ENCODE data around the gene ENO2.
A peak's percentile ranks its signal among the peaks of the same experiment; 100 is the strongest.

ENO2 gene

DNA sequence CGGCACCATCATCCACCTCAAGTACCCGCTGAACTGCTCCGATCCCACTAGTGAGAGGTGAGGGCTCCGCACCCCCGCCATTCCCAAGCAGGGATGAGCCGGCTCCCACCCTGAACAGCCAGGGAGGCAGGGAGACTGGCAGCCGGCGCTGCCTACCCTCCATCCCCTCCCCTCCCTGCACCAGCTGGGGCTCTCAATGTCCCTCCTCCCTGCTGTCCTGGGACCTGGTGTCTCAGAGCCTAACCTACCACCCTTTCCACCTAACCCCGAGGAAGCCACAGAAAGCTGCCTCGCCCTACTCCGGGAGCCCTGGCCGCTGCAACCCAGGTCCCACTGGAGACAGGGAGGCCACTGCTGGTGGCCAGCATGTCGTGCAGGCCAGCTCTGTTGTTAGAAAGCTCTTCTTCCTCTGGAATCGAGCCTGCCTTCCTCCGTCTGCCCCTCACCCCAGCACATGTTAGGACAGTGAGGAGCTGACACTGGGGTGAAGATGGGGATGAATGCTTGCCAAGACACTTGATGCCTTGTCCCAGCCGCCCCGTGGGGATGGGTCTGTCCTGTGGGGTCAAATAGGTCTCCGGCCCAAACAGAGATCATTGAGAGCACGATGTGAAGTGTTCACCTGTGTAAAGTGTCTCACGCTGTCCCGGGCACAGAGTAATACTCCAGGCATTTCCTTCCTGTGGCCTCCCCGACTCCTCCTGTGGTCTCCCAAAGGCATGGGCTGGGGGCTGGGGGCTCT is 37.9 kb downstream of the ENO2 start:
- no peak for DNase-seq

DNA sequence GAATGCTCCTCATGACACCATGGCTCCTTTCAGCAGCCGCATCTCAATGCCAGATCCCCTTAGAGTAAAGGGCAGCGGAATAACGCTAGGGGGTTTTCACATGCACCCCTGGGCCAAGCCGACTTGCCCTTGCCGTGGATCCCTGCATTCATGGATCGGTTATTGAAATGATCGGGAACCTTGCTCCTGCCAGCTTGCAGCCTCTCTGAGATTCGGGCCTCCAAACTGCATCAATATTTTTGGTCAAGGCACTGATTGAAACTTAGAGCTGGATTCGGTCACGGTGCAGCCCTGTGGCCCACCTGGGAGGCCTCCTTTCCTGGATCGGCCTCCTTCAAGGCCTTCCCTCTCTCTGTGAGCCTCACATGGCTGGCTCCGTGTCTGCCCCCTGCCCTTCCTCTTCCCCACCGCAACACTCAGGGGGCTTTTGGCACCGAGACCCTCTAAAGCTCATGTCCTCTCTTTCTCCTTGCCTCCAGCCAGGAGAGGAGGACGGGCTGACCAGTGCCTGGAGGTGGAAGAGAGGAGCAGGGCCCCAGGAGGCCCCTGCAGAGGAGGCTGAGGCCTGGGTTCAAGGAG is 38.6 kb downstream of the ENO2 start:
- DNase-seq, result no peak

DNA sequence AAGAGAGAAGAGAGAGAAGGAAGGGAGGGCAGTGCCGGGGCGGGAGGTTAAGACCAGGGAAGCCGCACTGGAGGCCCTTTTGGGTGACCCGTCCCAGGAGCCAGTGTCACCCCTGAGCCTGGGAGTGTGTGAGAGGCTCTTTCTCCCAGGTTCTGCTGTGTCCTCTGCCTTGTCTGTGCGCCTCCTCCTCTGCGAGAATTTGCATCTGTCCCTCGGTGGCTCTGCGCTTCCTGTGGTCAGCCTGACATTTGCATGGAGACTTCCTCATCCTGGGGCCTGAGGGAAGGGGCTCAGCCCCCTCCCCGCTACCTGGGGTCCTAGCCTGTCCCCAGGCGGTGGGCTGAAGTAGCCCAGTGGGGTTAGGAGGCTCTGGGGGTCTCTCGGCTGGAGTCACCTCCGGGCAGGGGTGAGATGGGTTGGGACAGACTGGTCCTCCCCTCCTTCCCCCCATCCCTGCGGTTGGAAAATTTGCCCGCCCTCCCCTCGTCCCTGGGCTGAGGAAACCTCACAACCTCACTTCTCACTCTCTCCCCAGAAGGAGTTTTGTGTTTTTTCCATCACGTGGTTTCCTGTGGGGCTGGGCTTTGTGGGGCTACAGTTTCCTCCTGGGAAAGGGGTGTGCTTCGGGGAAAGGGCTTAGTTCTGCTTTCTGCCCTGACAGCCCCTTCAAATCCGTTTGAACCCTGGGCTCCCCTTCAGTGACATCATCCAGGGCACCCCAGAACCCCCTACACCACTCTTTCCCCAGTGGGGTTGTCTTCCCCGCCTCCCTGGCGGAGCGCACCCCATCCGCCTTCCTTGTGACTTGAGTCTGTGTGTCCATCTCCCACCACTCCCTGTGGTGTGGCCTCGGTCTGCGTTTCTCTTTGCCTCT is 39.3 kb downstream of the ENO2 start:
- DNase-seq, result no peak

DNA sequence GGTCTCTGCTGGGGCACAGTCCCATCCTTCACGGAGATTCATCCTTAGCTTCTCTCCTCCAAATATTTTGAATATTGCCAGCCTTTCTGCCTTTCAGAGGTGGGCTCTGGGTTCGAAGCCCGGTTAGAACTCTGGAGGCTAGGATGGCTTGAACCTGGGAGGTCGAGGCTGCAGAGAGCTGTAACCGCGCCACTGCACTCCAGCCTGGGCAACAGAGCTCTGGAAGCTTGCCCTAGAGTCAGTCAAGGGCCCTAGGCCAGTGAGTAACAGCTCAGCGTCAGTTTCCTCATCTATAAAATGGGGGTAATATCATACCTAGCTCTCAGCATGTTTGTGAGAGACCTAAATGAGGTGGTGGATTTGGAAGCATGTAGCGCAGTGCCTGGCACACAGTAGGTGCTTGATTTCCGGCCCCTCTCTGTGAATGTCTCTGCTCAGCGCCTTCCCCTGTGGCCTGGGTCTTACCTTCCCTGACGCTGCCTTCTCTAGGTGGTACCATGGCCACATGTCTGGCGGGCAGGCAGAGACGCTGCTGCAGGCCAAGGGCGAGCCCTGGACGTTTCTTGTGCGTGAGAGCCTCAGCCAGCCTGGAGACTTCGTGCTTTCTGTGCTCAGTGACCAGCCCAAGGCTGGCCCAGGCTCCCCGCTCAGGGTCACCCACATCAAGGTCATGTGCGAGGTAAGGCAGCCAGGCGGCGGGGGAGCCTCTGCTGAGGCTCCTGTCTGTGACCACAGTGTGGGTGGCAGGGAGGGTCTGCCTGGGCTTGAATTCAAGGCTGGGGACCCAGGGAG is 40.1 kb downstream of the ENO2 start:
- no peak for DNase-seq

DNA sequence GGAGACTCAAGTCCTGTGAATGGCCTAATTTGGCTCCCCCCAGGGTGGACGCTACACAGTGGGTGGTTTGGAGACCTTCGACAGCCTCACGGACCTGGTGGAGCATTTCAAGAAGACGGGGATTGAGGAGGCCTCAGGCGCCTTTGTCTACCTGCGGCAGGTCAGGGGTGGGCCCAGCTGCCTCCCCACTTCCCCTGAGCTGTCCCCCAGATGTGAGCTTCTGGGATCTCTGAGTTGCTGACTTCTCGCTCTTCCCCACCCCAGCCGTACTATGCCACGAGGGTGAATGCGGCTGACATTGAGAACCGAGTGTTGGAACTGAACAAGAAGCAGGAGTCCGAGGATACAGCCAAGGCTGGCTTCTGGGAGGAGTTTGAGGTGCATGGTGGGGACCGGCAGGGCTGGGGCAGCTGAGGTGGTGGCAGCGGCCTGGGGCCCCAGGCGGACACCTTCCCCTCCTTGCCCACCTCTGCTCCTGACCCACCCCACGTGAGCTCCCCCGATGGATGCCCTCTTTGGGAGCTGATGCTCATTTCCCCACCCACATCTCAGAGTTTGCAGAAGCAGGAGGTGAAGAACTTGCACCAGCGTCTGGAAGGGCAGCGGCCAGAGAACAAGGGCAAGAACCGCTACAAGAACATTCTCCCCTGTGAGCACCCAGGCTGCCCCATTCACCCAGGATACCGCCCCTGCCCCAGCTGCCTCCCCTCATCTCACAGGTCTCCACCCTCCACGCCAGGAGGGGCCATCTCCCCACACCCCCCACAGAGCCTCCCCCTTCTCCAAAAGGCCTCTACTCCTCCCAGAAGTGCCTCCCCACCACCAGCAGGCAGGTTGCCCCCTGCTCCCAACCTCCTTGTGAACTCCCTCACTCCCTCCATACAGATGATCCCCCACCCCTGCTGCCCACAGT is 41.0 kb downstream of the ENO2 start:
- DNase-seq, result no peak

DNA sequence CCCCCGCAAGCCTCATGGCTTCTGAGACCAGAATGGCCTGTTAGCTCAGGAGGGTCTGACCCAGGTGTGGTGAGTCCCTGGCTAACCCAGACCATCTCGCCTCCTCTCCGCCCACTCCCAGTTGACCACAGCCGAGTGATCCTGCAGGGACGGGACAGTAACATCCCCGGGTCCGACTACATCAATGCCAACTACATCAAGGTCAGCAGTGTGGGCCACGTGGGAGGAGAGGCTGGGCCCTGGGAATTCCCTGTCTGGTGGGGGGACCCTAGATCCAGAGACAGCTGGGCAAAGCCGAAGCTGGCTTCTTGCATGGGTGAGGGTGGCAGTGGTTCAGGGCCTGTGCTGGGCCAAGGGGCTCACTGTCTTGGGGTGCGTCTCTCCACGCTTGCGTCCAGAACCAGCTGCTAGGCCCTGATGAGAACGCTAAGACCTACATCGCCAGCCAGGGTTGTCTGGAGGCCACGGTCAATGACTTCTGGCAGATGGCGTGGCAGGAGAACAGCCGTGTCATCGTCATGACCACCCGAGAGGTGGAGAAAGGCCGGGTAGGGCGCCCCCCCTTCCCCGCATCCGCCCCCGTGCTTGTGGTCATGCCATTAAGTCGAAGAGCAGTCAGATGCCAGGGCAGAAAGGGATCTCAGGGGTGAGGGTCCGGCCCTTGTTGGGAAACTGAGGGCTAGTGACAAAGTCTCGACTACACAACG is 41.8 kb downstream of the ENO2 start:
- DNase-seq, result no peak

DNA sequence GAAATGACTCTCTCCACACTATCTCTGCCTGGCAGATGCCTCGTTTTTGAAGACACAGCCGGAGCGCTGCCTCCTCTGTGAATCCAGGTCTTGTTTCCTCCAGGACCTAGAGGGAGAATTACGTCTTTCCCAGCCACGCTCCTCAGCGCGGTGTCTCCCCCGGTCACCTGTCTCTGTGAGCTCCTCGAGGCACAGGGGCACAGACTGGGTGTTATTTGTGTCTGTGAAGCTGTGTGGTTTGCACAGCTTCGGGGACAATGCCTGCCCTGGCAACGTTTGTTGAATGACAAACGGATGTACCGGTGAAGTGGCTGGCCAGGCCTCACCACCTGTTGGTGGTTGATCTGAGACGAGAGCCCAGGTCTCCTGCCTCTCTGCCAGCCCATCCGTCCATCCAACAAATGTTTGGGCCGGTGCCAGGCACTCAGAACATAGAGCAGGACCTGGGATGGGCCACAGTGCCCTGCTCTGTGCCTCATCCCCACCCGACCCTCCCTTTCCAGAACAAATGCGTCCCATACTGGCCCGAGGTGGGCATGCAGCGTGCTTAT is 42.8 kb downstream of the ENO2 start:
- no peak for DNase-seq

DNA sequence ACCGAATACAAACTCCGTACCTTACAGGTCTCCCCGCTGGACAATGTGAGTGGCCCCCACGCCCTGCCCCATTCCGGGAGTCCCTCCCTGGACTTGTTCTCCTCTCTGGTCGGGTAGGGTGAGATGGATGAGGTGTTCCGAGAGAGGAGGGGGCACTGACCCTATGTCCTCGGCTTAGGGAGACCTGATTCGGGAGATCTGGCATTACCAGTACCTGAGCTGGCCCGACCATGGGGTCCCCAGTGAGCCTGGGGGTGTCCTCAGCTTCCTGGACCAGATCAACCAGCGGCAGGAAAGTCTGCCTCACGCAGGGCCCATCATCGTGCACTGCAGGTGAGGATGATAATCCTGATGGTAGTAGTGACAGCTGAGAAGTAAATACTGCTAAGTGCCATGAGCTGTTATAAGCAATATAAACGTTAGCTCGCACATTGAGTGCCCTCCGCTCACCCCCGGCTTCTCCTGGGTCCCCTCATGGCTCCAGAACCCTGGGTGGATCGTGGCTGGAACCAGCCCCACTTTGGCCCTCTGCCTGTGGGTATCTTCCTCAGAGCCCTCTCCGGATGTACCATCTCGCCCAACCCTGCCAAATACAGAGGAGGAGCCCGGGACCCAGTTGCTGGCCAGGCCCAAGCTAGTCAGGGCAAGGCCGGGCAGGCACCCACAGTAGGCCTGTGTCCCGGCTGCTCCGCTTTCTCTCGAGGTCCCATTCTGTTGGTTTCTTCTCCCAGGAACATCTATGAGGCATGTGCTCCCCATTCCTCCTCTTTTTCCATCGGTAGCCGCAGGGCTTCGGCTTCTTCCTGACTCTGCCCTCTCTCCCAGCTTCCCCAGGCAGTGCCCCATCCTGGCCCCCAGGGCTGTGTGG is 43.6 kb downstream of the ENO2 start:
- no peak for DNase-seq

DNA sequence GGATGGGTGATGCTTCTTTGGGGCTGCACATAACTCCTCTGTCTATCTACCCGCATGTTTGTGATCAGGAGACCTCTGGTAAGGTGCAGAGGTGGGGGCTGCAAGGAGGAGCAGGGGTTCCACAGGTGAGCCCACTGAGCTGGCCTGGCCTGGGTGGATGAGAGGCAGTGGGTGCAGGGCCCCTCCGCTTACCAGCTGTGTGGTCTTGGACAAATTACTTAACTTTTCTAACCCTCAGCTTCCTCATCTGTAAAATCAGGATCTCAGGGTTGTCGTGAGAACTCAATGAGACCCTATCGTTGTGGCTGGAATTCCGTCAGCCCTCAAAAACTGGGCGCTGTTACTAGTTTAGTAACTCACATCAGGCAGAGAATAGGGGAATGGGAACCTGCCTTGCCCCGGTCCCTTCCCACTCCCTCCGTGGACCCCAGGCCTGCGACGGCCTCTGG is 44.3 kb downstream of the ENO2 start:
- DNase-seq, result no peak

DNA sequence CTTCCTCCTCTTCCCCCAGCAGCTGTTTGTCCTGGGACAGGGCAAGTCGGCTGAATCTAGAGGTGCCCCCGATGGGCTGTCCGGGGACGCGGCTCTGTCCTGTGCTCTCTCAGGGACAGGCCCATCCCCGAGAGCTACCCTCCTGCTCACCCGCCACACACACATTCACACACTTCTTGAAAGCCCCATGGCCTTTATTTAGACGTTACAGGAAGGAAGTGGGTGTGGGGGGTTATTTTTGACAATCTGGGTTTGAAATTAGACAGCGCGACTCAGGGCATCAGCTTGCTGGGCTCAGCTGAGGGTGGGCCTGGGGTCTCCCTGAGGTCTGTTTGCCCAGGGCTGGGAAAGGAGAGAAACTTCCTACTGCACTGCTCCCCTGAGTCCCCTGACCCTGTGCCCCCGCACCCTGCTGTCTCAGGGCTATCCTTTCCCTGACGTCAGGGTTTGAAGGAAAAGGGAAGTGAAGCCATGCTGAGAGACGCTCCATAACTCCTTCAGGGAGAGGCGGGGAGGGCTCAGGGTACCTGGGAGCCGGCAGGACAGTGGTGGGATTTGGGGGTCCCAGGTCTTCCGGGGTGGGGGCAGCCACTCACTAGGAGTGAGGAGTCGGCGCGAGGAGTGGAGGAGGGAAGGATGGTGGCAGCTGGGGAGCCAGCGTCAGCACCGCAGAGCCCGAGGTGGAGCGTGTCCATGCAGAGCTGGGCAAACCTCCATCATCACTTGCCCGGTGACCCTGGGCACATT is 44.9 kb downstream of the ENO2 start:
- DNase-seq, result no peak

DNA sequence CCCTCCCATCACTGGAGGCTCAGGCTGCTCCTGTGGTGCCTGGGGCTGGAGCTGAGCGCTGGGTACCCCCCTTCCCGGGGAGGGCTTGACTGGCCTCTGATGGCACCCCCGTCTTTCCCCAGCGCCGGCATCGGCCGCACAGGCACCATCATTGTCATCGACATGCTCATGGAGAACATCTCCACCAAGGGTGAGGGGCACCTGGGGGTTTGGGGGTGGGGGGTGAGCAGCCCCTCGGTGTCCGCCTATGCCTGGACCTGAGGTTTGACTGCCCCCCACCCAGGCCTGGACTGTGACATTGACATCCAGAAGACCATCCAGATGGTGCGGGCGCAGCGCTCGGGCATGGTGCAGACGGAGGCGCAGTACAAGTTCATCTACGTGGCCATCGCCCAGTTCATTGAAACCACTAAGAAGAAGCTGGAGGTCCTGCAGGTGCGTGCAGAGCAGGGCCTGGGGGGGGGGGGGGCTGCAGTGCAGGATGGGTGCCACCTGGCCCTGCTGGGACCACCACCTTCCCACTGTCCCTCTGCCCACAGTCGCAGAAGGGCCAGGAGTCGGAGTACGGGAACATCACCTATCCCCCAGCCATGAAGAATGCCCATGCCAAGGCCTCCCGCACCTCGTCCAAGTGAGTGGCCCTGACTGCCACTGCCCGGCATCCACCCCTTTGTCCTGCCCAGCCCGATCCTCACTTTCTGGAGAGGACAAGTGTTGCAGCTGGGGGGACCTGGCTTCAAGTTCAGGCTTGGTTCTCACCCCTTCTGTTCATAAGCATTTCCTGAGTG is 45.6 kb downstream of the ENO2 start:
- no peak for DNase-seq

DNA sequence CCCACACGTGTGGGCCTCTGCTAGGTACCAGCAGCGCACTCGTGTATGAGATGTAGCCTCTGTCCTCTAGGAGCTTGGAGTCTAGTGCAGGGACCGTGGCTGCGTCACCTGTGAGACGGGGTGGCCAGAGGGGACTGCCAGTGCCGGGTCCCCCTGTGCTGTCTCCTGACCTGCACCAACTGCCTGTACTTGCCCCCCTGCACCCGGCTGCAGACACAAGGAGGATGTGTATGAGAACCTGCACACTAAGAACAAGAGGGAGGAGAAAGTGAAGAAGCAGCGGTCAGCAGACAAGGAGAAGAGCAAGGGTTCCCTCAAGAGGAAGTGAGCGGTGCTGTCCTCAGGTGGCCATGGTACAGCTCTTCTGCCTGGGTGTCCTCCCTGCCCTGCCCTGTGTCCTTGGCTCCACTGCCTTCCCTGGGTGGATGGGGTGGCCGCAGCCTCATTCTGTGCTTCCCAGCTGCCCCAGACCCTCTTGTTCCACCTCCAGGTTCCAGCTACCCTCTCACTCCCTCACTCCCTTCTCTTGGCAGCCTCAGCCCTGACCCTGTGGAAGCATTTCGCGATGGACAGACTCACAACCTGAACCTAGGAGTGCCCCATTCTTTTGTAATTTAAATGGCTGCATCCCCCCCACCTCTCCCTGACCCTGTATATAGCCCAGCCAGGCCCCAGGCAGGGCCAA is 46.4 kb downstream of the ENO2 start:
- DNase-seq, result no peak

DNA sequence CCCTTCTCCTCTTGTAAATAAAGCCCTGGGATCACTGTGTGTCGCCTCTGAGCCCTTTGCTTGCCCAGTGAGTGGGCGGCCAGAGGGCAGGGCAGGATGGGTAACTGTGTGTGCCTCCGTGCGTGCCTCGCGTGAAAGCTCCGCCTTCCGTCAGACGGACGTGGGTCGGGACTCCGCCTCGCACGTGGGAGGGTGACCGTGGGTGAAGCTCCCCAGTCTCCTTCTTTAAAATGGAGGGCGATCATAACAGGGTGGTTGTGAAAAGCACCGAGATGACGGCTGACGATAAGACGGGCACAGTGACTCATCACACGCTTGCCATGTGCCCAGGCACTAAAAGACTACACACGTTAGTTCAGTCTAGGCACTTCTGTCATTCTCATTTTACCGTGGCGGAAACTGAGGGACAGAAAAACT is 46.9 kb downstream of the ENO2 start:
- no peak for DNase-seq

DNA sequence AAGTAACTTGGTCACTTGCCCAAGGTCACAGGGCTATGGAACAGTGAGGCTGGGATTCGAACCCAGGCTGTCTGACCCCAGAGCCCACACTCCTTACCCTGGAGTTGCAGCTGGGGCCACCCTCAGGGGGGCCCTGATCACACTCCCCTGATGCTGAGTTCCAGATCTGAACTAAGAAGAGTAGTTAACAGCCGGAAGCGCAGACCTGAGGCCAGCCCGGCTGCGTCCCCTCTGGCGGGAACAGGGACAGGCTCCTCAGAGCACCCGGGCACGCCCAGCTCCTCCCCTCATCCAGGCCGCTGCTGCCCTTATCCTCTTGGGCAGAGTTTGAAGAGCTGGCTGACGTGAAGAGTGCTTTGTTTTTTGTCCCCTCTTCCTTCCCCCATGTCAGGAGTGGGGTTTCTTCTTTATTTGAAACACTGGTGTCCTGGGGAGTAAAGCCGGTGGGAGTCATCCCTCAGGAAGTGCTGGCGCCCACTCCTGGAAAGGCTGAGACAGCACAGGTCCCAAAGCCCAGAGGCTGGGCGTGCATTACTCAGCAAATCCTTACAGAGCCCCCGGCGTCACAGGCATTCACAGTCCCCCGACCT is 47.4 kb downstream of the ENO2 start:
- peak; percentile 66 for DNase-seq

DNA sequence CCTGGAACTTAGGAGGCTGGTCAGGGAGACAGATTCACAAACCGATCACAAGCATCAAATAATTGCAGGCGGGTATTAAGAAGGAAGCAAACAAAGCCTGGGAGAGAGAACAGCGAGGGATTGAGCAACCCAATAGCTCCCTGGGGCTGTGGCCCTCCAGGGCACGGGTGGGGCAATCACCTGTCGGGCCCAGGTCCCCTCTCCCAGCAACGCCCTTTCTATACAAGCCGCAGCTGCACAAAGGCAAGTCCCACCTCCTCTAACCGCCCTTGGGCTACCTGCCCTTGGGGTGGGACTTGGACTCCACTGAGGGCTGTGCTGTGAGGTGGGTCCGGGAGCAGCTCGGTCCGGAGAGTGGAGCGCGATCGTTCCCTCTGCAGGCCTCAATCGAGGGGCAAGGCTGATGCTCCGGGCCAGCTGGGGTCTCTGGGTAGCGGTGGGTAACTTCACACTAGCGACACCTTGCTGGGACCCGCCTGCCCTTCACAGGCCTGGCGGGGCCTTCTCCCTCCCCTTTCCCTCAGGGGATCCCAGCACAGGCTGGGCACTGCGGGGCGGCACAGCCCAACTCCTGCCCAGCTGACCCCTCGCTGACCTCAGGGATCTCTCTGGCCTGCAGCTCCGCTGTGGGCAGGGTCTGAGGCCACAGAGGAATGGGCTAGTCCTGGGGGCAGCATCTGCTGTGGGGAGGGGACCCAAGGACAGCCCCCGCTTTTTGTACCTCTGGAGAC is 48.1 kb downstream of the ENO2 start:
- no peak for DNase-seq

DNA sequence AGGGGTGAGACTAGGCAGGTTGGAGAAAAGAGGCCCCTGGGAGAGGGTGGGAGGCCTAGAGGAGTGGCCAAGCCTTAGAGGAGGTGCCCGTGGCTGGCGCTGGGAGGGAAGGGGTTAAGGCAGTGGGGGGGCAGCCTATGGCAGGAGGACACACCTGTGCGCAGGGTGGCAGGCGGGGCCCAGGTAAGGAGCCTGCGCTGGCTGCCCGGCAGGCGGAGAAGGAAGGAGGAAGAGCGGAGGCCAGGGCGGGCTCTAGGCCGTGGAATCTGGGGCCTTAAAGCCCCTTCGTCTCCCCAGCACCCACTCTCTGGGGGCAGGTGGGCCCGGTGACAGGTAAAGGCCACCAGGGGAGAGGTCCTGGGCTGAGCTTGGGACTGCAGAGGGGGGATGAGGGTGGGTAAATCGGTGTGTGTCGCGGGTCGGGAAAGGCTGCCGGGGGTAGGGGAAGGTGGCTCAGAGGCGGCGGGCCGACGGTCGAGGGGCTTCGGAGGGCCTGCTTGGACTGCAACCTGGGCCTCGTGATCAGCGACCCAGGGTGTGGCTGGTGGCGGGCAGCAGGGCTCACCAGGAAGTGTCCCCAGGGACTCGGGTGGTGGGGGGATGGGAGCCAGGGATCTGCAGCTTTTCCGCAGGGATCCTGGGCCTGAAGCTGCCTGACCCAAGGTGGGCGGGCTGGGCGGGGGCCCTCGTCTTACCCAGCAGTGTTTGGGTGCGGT is 48.8 kb downstream of the ENO2 start:
- DNase-seq, result no peak

All from NCI-H2227 treated with DMSO at 0.1 percent for 48 hours (cell line).